HepG2 (cell line): Measurements from ENCODE around the gene CPNE1. TPM values are rescaled to one million over a fixed set of nuclear protein-coding genes. Genes with fewer than 3 reads are reported as not detected.

Experiments used
- ATAC-seq: fragments of 200-7000 bp; cut with Tn5 transposase; 3 replicates; pipeline ENCODE4 v1.9.1; 2020; ENCODE audit warnings: mild to moderate bottlenecking, moderate library complexity
- BruUV-seq: library from RNA; stranded (reverse); fragments of 400-500 nt; replicated peaks from 2 replicates; lab custom pipeline; 2021; lab: Mats Ljungman, UMichigan
- CTCF ChIA-PET: fragments of 300-600 bp; formaldehyde crosslinking; extraction: SDS; loops from one replicate; lab custom pipeline; 2021; ENCODE audit warnings: low total read pairs, inconsistent platforms, low intra/inter-chr PET ratio; lab: Yijun Ruan, JAX
- POLR2A ChIA-PET: fragments of 350-600 bp; sonication (Branson Sonifier 250); formaldehyde crosslinking; loops from one replicate; lab custom pipeline; 2020; ENCODE audit warnings: antibody characterized with exemption, inconsistent platforms; lab: Yijun Ruan, JAX
- DNase-seq: peaks from one replicate; pipeline ENCODE4 v3.0.0-alpha.2; 2015; ENCODE audit warnings: low spot score
- FAIRE-seq: peaks from 3 replicates; lab custom pipeline; 2011; peaks lifted over from hg19 to GRCh38; lab: Jason Lieb, UNC
- H2AFZ ChIP-seq: one replicate; pipeline ENCODE4 v1.6.1; 2011; ENCODE audit warnings: low read length, inconsistent platforms
- H3K27ac ChIP-seq: fragments of 300-600 bp; 3 replicates; pipeline ENCODE4 v1.8.0; 2011; ENCODE audit warnings: mixed run types, mild to moderate bottlenecking, mixed read lengths, low read length, inconsistent platforms; ENCODE audit not compliant: insufficient read depth; ENCODE audit errors: extremely low read length
- H3K27me3 ChIP-seq, 2 experiments: fragments of 200-600 bp in 1 of 2; 2 replicates in 1 of 2; 3 replicates in 1 of 2; pipeline versions ENCODE4 v1.6.0 to v1.8.0; 2011; ENCODE audit warnings: low read length in 2 of 2, mild to moderate bottlenecking in 2 of 2, moderate library complexity in 2 of 2, inconsistent platforms in 1 of 2; ENCODE audit not compliant: insufficient read depth in 2 of 2, control insufficient read depth in 1 of 2
- H3K36me3 ChIP-seq, 2 experiments: fragments of 200-600 bp in 1 of 2; replicated peaks in 1 of 2; 2 replicates in 1 of 2; 3 replicates in 1 of 2; pipeline versions ENCODE4 v1.5.1 to v1.8.0; 2011; ENCODE audit warnings: low read length in 2 of 2, inconsistent platforms in 1 of 2; ENCODE audit not compliant: insufficient read depth in 2 of 2, control insufficient read depth in 1 of 2
- H3K4me1 ChIP-seq: 2 replicates; pipeline ENCODE4 v1.5.1; 2012; ENCODE audit warnings: low read length, inconsistent platforms; ENCODE audit not compliant: insufficient read depth
- H3K4me2 ChIP-seq: 2 replicates; pipeline ENCODE4 v1.6.0; 2011; ENCODE audit warnings: low read depth, low read length, inconsistent platforms
- H3K4me3 ChIP-seq, 3 experiments: fragments of 200-600 bp in 1 of 3; sonication (generic), shearing (Covaris generic) in 1 of 3; replicated peaks in 1 of 3; 2 replicates each; pipeline ENCODE4 v1.5.1; 2011 to 2016; ENCODE audit warnings: low read length in 3 of 3, inconsistent platforms in 2 of 3, low read depth in 2 of 3, mild to moderate bottlenecking in 2 of 3, control low read depth in 1 of 3, mixed read lengths in 1 of 3; ENCODE audit not compliant: insufficient read depth in 1 of 3
- H3K79me2 ChIP-seq: one replicate; pipeline ENCODE4 v1.6.1; 2011; ENCODE audit warnings: low read length, inconsistent platforms; ENCODE audit not compliant: insufficient read depth
- H3K9ac ChIP-seq: 2 replicates; pipeline ENCODE4 v1.6.0; 2011; ENCODE audit warnings: mild to moderate bottlenecking, low read depth, low read length, inconsistent platforms; ENCODE audit not compliant: insufficient read depth
- H3K9me3 ChIP-seq: 2 replicates; pipeline ENCODE4 v1.5.1; 2012; ENCODE audit warnings: mild to moderate bottlenecking, low read length
- H4K20me1 ChIP-seq: 2 replicates; pipeline ENCODE4 v1.6.0; 2011; ENCODE audit warnings: inconsistent platforms, mild to moderate bottlenecking, low read length, moderate library complexity; ENCODE audit not compliant: insufficient read depth
- ARNT ChIP-seq: fragments of 450-650 bp; IDR thresholded peaks from 2 replicates; pipeline ENCODE4 v1.6.1; 2017
- HES4 ChIP-seq: sonication (generic); formaldehyde crosslinking; IDR thresholded peaks from 2 replicates; pipeline ENCODE4 v1.9.0; 2021; ENCODE audit warnings: mild to moderate bottlenecking, missing genetic modification reagents, borderline replicate concordance
- NR2F2 ChIP-seq: IDR thresholded peaks from 2 replicates; pipeline ENCODE4 v1.6.1; 2012; ENCODE audit warnings: low read depth, inconsistent platforms, borderline replicate concordance
- SP4 ChIP-seq: sonication (generic); formaldehyde crosslinking; IDR thresholded peaks from 2 replicates; pipeline ENCODE4 v1.8.1; 2023; ENCODE audit warnings: mild to moderate bottlenecking, missing genetic modification reagents
- ZFP41 ChIP-seq: sonication (generic); formaldehyde crosslinking; IDR thresholded peaks from 2 replicates; pipeline ENCODE4 v1.4.0; 2020; ENCODE audit warnings: mild to moderate bottlenecking, missing genetic modification reagents, borderline replicate concordance
- ZNF451 ChIP-seq: sonication (generic); formaldehyde crosslinking; IDR thresholded peaks from 2 replicates; pipeline ENCODE4 v1.5.0; 2020; ENCODE audit warnings: mild to moderate bottlenecking, missing genetic modification reagents
- ZNF737 ChIP-seq: sonication (generic); formaldehyde crosslinking; IDR thresholded peaks from 2 replicates; pipeline ENCODE4 v1.5.0; 2020; ENCODE audit warnings: missing genetic modification reagents, mild to moderate bottlenecking, borderline replicate concordance
- WGBS: methylation state at CpG from one replicate; pipeline ENCODE4 v1.1.6; 2017; ENCODE audit warnings: low lambda C conversion rate; 5-methylcytosine and 5-hydroxymethylcytosine counted together
- in situ Hi-C: cut with HindIII; loops from 2 replicates; pipeline ENCODE4 v1.10.0; 2017; ENCODE audit warnings: low pct_unique_long_range_greater_than_20kb; ENCODE audit not compliant: extremely low pct_ligation_motif_present
- intact Hi-C: fragments of 100-400 bp; cut with micrococcal nuclease; formaldehyde crosslinking; loops from one replicate; pipeline ENCODE4 v1.10.0; 2022; ENCODE audit not compliant: unreplicated experiment
- polyA plus RNA-seq, 8 experiments: library from polyadenylated mRNA; depleted of rRNA in 3 of 8; stranded (reverse) in 7 of 8; unstranded in 1 of 8; fragments of >200 nt; fragmentation: Illumina TruSeq in 4 of 8; extraction: Trizol in 4 of 8; gene quantifications; 2 replicates each; pipeline versions ENCODE4 v1.2.1 to v1.2.3, GENCODE V29; 2011 to 2016; ENCODE audit warnings: low read depth in 4 of 8, missing spikeins in 1 of 8, mixed read lengths in 1 of 8; ENCODE audit not compliant: insufficient read depth in 1 of 8
- total RNA-seq, 5 experiments: library from RNA; depleted of rRNA; stranded (reverse); fragments of >200 nt; fragmentation: Illumina TruSeq; extraction: Trizol; gene quantifications; 2 replicates each; pipeline ENCODE4 v1.2.3, GENCODE V29; 2016; ENCODE audit warnings: low read depth in 1 of 5
- TF ChIP-seq, protein P1 (sequence below): sonication (generic); formaldehyde crosslinking; IDR thresholded peaks from 2 replicates; pipeline ENCODE4 v1.5.1; 2020; ENCODE audit warnings: mild to moderate bottlenecking, missing genetic modification reagents, moderate library complexity
- TF ChIP-seq, protein P2 (sequence below): IDR thresholded peaks from 2 replicates; pipeline ENCODE4 v1.6.1; 2016; ENCODE audit warnings: low read depth, missing genetic modification reagents, missing compliant biosample characterization
- TF ChIP-seq, protein P3 (sequence below): sonication (generic); formaldehyde crosslinking; IDR thresholded peaks from 2 replicates; pipeline ENCODE4 v1.5.0; 2020; ENCODE audit warnings: mild to moderate bottlenecking, missing genetic modification reagents, moderate library complexity

CPNE1 gene
- total and polyA plus RNA-seq, 2 of the 13 experiments (the other 11 are each of a cell fraction or from before 2014, with no cell fraction given): 408 to 431 TPM

- no peak overlapping the region for H3K4me2 ChIP-seq
- POLR2A ChIA-PET: interaction anchor here (0.6 kb wide), 1 partner anchor 20 kb away, joined by 3 read pairs; no protein-coding TSS in a partner anchor
- no peak overlapping the region for H2AFZ ChIP-seq
- no TSS peak for BruUV-seq
- H3K4me1 ChIP-seq: peaks cover 21% of the 10 kb centered on the region
- no peaks in the 10 kb centered on the region for H3K36me3 ChIP-seq
- no peak overlapping the region for H3K4me3 ChIP-seq
- in situ Hi-C loops: no loop called here
- no peaks in the 10 kb centered on the region for H3K9me3 ChIP-seq
- ATAC-seq (peak; percentile 47), DNase-seq (no peak), FAIRE-seq (no peak)
- H3K79me2 ChIP-seq: no peaks in the 10 kb centered on the region
- H4K20me1 ChIP-seq: no peaks in the 10 kb centered on the region
- H3K27me3 ChIP-seq: peaks cover 3 to 30% of the 10 kb centered on the region in 2 experiments; a peak in 4 of 5 replicates
- intact Hi-C loops: no loop called here
- H3K9ac ChIP-seq: no peak overlapping the region
- no peak overlapping the region for H3K27ac ChIP-seq
- CTCF ChIA-PET: no interaction called here
- WGBS: 51% methylated on average over 19 of the region's 22 CpGs
- TF ChIP-seq HES4 (CRISPR knock-in tag) (0 out of 2 replicates have a peak, but pooled peaks have one; percentile 42), SP4 (CRISPR knock-in tag) (0 out of 2 replicates have a peak, but pooled peaks have one; percentile 26), ZNF737 (CRISPR knock-in tag) (0 out of 2 replicates have a peak, but pooled peaks have one; percentile 15), NR2F2 (no peak), ZFP41 (CRISPR knock-in tag) (no peak), ZNF451 (CRISPR knock-in tag) (no peak), ARNT (no peak)
- TF ChIP-seq, protein P1, sequence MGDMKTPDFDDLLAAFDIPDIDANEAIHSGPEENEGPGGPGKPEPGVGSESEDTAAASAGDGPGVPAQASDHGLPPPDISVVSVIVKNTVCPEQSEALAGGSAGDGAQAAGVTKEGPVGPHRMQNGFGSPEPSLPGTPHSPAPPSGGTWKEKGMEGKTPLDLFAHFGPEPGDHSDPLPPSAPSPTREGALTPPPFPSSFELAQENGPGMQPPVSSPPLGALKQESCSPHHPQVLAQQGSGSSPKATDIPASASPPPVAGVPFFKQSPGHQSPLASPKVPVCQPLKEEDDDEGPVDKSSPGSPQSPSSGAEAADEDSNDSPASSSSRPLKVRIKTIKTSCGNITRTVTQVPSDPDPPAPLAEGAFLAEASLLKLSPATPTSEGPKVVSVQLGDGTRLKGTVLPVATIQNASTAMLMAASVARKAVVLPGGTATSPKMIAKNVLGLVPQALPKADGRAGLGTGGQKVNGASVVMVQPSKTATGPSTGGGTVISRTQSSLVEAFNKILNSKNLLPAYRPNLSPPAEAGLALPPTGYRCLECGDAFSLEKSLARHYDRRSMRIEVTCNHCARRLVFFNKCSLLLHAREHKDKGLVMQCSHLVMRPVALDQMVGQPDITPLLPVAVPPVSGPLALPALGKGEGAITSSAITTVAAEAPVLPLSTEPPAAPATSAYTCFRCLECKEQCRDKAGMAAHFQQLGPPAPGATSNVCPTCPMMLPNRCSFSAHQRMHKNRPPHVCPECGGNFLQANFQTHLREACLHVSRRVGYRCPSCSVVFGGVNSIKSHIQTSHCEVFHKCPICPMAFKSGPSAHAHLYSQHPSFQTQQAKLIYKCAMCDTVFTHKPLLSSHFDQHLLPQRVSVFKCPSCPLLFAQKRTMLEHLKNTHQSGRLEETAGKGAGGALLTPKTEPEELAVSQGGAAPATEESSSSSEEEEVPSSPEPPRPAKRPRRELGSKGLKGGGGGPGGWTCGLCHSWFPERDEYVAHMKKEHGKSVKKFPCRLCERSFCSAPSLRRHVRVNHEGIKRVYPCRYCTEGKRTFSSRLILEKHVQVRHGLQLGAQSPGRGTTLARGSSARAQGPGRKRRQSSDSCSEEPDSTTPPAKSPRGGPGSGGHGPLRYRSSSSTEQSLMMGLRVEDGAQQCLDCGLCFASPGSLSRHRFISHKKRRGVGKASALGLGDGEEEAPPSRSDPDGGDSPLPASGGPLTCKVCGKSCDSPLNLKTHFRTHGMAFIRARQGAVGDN (CRISPR knock-in tag): 0 out of 2 replicates have a peak, but pooled peaks have one; percentile 30
- TF ChIP-seq, protein P2, sequence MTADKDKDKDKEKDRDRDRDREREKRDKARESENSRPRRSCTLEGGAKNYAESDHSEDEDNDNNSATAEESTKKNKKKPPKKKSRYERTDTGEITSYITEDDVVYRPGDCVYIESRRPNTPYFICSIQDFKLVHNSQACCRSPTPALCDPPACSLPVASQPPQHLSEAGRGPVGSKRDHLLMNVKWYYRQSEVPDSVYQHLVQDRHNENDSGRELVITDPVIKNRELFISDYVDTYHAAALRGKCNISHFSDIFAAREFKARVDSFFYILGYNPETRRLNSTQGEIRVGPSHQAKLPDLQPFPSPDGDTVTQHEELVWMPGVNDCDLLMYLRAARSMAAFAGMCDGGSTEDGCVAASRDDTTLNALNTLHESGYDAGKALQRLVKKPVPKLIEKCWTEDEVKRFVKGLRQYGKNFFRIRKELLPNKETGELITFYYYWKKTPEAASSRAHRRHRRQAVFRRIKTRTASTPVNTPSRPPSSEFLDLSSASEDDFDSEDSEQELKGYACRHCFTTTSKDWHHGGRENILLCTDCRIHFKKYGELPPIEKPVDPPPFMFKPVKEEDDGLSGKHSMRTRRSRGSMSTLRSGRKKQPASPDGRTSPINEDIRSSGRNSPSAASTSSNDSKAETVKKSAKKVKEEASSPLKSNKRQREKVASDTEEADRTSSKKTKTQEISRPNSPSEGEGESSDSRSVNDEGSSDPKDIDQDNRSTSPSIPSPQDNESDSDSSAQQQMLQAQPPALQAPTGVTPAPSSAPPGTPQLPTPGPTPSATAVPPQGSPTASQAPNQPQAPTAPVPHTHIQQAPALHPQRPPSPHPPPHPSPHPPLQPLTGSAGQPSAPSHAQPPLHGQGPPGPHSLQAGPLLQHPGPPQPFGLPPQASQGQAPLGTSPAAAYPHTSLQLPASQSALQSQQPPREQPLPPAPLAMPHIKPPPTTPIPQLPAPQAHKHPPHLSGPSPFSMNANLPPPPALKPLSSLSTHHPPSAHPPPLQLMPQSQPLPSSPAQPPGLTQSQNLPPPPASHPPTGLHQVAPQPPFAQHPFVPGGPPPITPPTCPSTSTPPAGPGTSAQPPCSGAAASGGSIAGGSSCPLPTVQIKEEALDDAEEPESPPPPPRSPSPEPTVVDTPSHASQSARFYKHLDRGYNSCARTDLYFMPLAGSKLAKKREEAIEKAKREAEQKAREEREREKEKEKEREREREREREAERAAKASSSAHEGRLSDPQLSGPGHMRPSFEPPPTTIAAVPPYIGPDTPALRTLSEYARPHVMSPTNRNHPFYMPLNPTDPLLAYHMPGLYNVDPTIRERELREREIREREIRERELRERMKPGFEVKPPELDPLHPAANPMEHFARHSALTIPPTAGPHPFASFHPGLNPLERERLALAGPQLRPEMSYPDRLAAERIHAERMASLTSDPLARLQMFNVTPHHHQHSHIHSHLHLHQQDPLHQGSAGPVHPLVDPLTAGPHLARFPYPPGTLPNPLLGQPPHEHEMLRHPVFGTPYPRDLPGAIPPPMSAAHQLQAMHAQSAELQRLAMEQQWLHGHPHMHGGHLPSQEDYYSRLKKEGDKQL (CRISPR knock-in tag): no peak
- TF ChIP-seq, protein P3, sequence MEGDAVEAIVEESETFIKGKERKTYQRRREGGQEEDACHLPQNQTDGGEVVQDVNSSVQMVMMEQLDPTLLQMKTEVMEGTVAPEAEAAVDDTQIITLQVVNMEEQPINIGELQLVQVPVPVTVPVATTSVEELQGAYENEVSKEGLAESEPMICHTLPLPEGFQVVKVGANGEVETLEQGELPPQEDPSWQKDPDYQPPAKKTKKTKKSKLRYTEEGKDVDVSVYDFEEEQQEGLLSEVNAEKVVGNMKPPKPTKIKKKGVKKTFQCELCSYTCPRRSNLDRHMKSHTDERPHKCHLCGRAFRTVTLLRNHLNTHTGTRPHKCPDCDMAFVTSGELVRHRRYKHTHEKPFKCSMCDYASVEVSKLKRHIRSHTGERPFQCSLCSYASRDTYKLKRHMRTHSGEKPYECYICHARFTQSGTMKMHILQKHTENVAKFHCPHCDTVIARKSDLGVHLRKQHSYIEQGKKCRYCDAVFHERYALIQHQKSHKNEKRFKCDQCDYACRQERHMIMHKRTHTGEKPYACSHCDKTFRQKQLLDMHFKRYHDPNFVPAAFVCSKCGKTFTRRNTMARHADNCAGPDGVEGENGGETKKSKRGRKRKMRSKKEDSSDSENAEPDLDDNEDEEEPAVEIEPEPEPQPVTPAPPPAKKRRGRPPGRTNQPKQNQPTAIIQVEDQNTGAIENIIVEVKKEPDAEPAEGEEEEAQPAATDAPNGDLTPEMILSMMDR (CRISPR knock-in tag): peak; percentile 42
These were observed 65.6 kb downstream of the CPNE1 start for GRCh38 chr20:35598899-35599775.
